ENCODE results near the gene ABITRAM.
"Not testable (repeated sequence)": the region's sequence is repeated elsewhere in the genome, so short reads cannot be mapped to it uniquely, and the experiment has no call there.

GRCh38 chr9:108899023-108899695 is 35.0 kb upstream of the ABITRAM start:
- TF ChIP-seq, protein P1, sequence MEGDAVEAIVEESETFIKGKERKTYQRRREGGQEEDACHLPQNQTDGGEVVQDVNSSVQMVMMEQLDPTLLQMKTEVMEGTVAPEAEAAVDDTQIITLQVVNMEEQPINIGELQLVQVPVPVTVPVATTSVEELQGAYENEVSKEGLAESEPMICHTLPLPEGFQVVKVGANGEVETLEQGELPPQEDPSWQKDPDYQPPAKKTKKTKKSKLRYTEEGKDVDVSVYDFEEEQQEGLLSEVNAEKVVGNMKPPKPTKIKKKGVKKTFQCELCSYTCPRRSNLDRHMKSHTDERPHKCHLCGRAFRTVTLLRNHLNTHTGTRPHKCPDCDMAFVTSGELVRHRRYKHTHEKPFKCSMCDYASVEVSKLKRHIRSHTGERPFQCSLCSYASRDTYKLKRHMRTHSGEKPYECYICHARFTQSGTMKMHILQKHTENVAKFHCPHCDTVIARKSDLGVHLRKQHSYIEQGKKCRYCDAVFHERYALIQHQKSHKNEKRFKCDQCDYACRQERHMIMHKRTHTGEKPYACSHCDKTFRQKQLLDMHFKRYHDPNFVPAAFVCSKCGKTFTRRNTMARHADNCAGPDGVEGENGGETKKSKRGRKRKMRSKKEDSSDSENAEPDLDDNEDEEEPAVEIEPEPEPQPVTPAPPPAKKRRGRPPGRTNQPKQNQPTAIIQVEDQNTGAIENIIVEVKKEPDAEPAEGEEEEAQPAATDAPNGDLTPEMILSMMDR (IDR thresholded peaks at IDR 0.05): not testable (repeated sequence)
- TF ChIP-seq POLR2A (IDR thresholded peaks at IDR 0.05): not testable (repeated sequence)
